ENCODE results near the gene HERC6. TPM values are rescaled to one million over a fixed set of nuclear protein-coding genes. Genes with fewer than 3 reads are reported as not detected.

HERC6 gene
- total and polyA plus RNA-seq, 2 experiments from 2014 or later, result 3.4 to 7.3 TPM

GRCh38 chr4:88333741-88334405, 44.8 kb upstream of the HERC6 start:
- DNase-seq (ENCODE audit: low spot score) (no peak), ATAC-seq (no peak)
- Histone ChIP-seq H2AFZ (no peak overlapping the region), H3K27me3 (ENCODE audit: insufficient read depth) (no peaks in the 10 kb centered on the region), H3K4me1 (ENCODE audit: insufficient read depth) (no peaks in the 10 kb centered on the region), H4K20me1 (replicated peaks; ENCODE audit: insufficient read depth) (no peaks in the 10 kb centered on the region), H3K9me2 (ENCODE audit: insufficient read depth) (peaks cover 3% of the 10 kb centered on the region; the same call in 1 of the 2 replicates), H3K79me2 (replicated peaks; ENCODE audit: insufficient read depth) (no peaks in the 10 kb centered on the region), H3F3A (replicated peaks; ENCODE audit: low read depth) (no peaks in the 10 kb centered on the region), H3K4me2 (no peak overlapping the region), H3K27ac (ENCODE audit: low read depth) (no peak overlapping the region), H3K4me3 (no peak overlapping the region), H3K36me3 (ENCODE audit: insufficient read depth) (no peaks in the 10 kb centered on the region)
- Mint-ChIP-seq H3K4me3 (no peak overlapping the region), H3K27me3 (ENCODE audit: insufficient read depth, low read depth, poor library complexity) (no peaks in the 10 kb centered on the region), H3K27ac (no peak overlapping the region; the same call in 1 of the 2 replicates), H3K4me1 (peaks cover 7% of the 10 kb centered on the region), H3K9me3 (no peaks in the 10 kb centered on the region), H3K36me3 (ENCODE audit: low read depth) (no peaks in the 10 kb centered on the region; the same call in 2 of the 3 replicates)
- TF ChIP-seq ZNF331 (CRISPR knock-in tag; IDR thresholded peaks at IDR 0.05; ENCODE audit: low read depth) (no peak), EZH2phosphoT487 (IDR thresholded peaks at IDR 0.05; ENCODE audit: unreplicated experiment) (no peak), POLR2AphosphoS5 (IDR thresholded peaks at IDR 0.05; ENCODE audit: low read depth) (no peak), ZNF114 (CRISPR knock-in tag; IDR thresholded peaks at IDR 0.05) (no peak), EZH2 (IDR thresholded peaks at IDR 0.05; ENCODE audit: low read depth, unreplicated experiment) (no peak), STAT1 (IDR thresholded peaks at IDR 0.05; ENCODE audit: unreplicated experiment) (no peak), CTCF (conservative IDR thresholded peaks at IDR 0.05; ENCODE audit: low read depth in 2 of 2) (no peak), CREB1 (CRISPR knock-in tag; IDR thresholded peaks at IDR 0.05; ENCODE audit: low read depth) (no peak), ETS1 (IDR thresholded peaks at IDR 0.05) (no peak), JUNB (IDR thresholded peaks at IDR 0.05; ENCODE audit: unreplicated experiment) (no peak), NANOG (IDR thresholded peaks at IDR 0.05; ENCODE audit: borderline replicate concordance) (no peak)
- TF ChIP-seq, protein P1, sequence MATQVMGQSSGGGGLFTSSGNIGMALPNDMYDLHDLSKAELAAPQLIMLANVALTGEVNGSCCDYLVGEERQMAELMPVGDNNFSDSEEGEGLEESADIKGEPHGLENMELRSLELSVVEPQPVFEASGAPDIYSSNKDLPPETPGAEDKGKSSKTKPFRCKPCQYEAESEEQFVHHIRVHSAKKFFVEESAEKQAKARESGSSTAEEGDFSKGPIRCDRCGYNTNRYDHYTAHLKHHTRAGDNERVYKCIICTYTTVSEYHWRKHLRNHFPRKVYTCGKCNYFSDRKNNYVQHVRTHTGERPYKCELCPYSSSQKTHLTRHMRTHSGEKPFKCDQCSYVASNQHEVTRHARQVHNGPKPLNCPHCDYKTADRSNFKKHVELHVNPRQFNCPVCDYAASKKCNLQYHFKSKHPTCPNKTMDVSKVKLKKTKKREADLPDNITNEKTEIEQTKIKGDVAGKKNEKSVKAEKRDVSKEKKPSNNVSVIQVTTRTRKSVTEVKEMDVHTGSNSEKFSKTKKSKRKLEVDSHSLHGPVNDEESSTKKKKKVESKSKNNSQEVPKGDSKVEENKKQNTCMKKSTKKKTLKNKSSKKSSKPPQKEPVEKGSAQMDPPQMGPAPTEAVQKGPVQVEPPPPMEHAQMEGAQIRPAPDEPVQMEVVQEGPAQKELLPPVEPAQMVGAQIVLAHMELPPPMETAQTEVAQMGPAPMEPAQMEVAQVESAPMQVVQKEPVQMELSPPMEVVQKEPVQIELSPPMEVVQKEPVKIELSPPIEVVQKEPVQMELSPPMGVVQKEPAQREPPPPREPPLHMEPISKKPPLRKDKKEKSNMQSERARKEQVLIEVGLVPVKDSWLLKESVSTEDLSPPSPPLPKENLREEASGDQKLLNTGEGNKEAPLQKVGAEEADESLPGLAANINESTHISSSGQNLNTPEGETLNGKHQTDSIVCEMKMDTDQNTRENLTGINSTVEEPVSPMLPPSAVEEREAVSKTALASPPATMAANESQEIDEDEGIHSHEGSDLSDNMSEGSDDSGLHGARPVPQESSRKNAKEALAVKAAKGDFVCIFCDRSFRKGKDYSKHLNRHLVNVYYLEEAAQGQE (IDR thresholded peaks at IDR 0.05; ENCODE audit: unreplicated experiment), result no peak
- TF ChIP-seq, protein P2, sequence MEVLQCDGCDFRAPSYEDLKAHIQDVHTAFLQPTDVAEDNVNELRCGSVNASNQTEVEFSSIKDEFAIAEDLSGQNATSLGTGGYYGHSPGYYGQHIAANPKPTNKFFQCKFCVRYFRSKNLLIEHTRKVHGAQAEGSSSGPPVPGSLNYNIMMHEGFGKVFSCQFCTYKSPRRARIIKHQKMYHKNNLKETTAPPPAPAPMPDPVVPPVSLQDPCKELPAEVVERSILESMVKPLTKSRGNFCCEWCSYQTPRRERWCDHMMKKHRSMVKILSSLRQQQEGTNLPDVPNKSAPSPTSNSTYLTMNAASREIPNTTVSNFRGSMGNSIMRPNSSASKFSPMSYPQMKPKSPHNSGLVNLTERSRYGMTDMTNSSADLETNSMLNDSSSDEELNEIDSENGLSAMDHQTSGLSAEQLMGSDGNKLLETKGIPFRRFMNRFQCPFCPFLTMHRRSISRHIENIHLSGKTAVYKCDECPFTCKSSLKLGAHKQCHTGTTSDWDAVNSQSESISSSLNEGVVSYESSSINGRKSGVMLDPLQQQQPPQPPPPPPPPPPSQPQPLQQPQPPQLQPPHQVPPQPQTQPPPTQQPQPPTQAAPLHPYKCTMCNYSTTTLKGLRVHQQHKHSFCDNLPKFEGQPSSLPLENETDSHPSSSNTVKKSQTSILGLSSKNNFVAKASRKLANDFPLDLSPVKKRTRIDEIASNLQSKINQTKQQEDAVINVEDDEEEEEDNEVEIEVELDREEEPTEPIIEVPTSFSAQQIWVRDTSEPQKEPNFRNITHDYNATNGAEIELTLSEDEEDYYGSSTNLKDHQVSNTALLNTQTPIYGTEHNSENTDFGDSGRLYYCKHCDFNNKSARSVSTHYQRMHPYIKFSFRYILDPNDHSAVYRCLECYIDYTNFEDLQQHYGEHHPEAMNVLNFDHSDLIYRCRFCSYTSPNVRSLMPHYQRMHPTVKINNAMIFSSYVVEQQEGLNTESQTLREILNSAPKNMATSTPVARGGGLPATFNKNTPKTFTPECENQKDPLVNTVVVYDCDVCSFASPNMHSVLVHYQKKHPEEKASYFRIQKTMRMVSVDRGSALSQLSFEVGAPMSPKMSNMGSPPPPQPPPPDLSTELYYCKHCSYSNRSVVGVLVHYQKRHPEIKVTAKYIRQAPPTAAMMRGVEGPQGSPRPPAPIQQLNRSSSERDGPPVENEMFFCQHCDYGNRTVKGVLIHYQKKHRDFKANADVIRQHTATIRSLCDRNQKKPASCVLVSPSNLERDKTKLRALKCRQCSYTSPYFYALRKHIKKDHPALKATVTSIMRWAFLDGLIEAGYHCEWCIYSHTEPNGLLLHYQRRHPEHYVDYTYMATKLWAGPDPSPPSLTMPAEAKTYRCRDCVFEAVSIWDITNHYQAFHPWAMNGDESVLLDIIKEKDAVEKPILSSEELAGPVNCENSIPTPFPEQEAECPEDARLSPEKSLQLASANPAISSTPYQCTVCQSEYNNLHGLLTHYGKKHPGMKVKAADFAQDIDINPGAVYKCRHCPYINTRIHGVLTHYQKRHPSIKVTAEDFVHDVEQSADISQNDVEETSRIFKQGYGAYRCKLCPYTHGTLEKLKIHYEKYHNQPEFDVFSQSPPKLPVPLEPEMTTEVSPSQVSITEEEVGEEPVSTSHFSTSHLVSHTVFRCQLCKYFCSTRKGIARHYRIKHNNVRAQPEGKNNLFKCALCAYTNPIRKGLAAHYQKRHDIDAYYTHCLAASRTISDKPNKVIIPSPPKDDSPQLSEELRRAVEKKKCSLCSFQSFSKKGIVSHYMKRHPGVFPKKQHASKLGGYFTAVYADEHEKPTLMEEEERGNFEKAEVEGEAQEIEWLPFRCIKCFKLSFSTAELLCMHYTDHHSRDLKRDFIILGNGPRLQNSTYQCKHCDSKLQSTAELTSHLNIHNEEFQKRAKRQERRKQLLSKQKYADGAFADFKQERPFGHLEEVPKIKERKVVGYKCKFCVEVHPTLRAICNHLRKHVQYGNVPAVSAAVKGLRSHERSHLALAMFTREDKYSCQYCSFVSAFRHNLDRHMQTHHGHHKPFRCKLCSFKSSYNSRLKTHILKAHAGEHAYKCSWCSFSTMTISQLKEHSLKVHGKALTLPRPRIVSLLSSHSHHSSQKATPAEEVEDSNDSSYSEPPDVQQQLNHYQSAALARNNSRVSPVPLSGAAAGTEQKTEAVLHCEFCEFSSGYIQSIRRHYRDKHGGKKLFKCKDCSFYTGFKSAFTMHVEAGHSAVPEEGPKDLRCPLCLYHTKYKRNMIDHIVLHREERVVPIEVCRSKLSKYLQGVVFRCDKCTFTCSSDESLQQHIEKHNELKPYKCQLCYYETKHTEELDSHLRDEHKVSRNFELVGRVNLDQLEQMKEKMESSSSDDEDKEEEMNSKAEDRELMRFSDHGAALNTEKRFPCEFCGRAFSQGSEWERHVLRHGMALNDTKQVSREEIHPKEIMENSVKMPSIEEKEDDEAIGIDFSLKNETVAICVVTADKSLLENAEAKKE (CRISPR knock-in tag; IDR thresholded peaks at IDR 0.05), result no peak
